Cardiac muscle cell (in vitro differentiated cells and primary cell): Measurements from ENCODE around the gene TAF4. TPM values are rescaled to one million over a fixed set of nuclear protein-coding genes. Genes with fewer than 3 reads are reported as not detected.

Source experiments
- DNase-seq, 2 donors: peaks; one replicate each; pipeline versions ENCODE4 v3.0.0 to v3.0.0-alpha.2; 2010 to 2017; ENCODE audit warnings: low read depth in 1 of 2, low spot score in 1 of 2
- H3K27ac ChIP-seq: fragments of 200-600 bp; sonication (generic); 2 replicates; pipeline ENCODE4 v1.5.1; 2016
- H3K27me3 ChIP-seq: fragments of 200-600 bp; sonication (generic); 2 replicates; pipeline ENCODE4 v1.6.0; 2016; ENCODE audit warnings: control low read depth
- H3K36me3 ChIP-seq: fragments of 200-600 bp; sonication (generic); 2 replicates; pipeline ENCODE4 v1.5.1; 2016; ENCODE audit warnings: control low read depth
- H3K4me1 ChIP-seq: fragments of 200-600 bp; sonication (generic); 2 replicates; pipeline ENCODE4 v1.8.1; 2017; ENCODE audit warnings: low read depth, mild to moderate bottlenecking, mixed run types
- H3K4me3 ChIP-seq: fragments of 200-600 bp; sonication (generic); 2 replicates; pipeline ENCODE4 v1.5.1; 2016; ENCODE audit warnings: mild to moderate bottlenecking
- H3K9me3 ChIP-seq: fragments of 200-600 bp; sonication (generic); 2 replicates; pipeline ENCODE4 v1.5.1; 2017; ENCODE audit warnings: low read depth, mild to moderate bottlenecking, control low read depth
- polyA plus RNA-seq: library from polyadenylated mRNA; unstranded; fragments of >200 nt; fragmentation: Nextera tagmentation; extraction: Ambion mirVana; gene quantifications from 2 replicates; pipeline ENCODE4 v1.2.1, GENCODE V29; 2016
- total RNA-seq: library from RNA; depleted of rRNA; stranded (reverse); fragments of >200 nt; gene quantifications from 2 replicates; pipeline ENCODE4 v1.2.3, GENCODE V29; 2016
- TF ChIP-seq, protein P1 (sequence below): IDR thresholded peaks from 2 replicates; pipeline ENCODE4 v1.5.1; 2012; ENCODE audit warnings: low read depth, mild to moderate bottlenecking, low read length

Gene TAF4
- total and polyA plus RNA-seq, 2 experiments from 2014 or later = 3.7 to 21.1 TPM

GRCh38 chr20:61979701-61980635 is 85.7 kb downstream of the TAF4 start:
- Histone ChIP-seq H3K36me3 (no peaks in the 10 kb centered on the region), H3K4me3 (no peak overlapping the region), H3K4me1 (no peaks in the 10 kb centered on the region), H3K9me3 (no peaks in the 10 kb centered on the region), H3K27me3 (no peaks in the 10 kb centered on the region), H3K27ac (no peak overlapping the region)
- DNase-seq = no peak
- TF ChIP-seq, protein P1, sequence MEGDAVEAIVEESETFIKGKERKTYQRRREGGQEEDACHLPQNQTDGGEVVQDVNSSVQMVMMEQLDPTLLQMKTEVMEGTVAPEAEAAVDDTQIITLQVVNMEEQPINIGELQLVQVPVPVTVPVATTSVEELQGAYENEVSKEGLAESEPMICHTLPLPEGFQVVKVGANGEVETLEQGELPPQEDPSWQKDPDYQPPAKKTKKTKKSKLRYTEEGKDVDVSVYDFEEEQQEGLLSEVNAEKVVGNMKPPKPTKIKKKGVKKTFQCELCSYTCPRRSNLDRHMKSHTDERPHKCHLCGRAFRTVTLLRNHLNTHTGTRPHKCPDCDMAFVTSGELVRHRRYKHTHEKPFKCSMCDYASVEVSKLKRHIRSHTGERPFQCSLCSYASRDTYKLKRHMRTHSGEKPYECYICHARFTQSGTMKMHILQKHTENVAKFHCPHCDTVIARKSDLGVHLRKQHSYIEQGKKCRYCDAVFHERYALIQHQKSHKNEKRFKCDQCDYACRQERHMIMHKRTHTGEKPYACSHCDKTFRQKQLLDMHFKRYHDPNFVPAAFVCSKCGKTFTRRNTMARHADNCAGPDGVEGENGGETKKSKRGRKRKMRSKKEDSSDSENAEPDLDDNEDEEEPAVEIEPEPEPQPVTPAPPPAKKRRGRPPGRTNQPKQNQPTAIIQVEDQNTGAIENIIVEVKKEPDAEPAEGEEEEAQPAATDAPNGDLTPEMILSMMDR = no peak

DNA sequence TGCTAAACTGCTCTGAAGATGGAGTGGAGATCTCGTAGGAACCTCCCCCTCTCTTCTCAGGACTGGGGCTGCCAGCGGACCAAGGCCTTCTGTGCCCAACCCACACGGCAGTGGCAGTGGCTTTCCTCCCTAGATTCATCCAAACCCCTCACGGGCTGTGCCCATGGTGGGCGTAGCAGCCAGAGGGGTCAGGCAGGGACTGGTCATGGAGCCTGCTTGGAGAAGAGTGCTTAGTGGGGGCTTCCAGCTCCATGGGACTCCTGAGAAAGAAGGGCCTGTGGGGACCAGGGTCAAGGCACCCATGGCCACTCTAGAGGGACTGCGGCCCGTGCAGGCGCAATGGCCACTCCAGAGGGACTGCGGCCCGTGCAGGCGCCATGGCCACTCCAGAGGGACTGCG is 86.6 kb downstream of the TAF4 start:
- Histone ChIP-seq H3K27me3 (no peaks in the 10 kb centered on the region), H3K4me3 (no peak overlapping the region), H3K36me3 (no peaks in the 10 kb centered on the region), H3K4me1 (no peaks in the 10 kb centered on the region), H3K27ac (no peak overlapping the region), H3K9me3 (no peaks in the 10 kb centered on the region)
- DNase-seq = no peak
- TF ChIP-seq, protein P1 = no peak

- Histone ChIP-seq H3K4me1 (no peaks in the 10 kb centered on the region), H3K27ac (no peak overlapping the region), H3K4me3 (no peak overlapping the region), H3K9me3 (no peaks in the 10 kb centered on the region), H3K27me3 (no peaks in the 10 kb centered on the region), H3K36me3 (no peaks in the 10 kb centered on the region)
- TF ChIP-seq, protein P1 = no peak
- DNase-seq = no peak
Observed at GRCh38 chr20:61978491-61978890, 87.2 kb downstream of the TAF4 start.

- Histone ChIP-seq H3K4me1 (peaks cover 3% of the 10 kb centered on the region), H3K9me3 (no peaks in the 10 kb centered on the region), H3K27me3 (no peaks in the 10 kb centered on the region), H3K36me3 (no peaks in the 10 kb centered on the region), H3K27ac (no peak overlapping the region), H3K4me3 (no peak overlapping the region)
- no peak for DNase-seq
- TF ChIP-seq, protein P1 = no peak
Observed at GRCh38 chr20:61977419-61977786, 88.3 kb downstream of the TAF4 start.

DNA sequence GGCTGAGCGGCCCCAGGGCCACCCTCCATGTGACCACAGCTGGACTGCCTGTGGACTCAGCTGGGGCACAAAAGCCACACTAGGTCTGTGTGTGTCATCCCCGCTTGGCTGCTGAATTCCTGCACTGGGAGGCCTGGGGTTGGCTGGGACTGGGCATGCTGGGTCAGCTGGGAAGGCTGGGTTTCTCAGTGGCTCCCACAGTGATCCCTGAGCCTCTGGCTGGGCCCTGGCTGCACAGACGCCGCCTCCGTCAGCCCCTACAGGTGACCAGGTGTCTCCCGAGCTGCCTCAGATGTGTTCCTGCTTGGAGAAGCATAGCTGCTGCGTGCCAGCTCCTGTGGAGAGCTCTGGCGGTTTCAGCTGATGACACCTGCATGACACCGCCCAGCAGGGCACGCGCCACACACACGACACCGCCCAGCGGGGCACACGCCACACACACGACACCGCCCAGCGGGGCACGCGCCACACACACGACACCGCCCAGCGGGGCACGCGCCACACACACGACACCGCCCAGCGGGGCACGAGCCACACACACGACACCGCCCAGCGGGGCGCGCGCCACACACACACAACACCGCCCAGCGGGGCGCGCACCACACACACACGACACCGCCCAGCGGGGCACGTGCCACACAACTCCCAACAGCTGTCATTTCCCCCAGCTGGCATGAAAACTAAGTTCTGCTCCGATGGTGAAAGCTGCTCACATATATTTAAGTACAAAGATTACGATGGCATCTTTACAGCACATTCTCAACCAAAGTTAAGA is 88.8 kb downstream of the TAF4 start:
- no peak for DNase-seq
- no peaks in the 10 kb centered on the region for H3K36me3 ChIP-seq
- TF ChIP-seq, protein P1 = no peak

More for the DNA sequence above, 88.8 kb downstream of the TAF4 start:
- Histone ChIP-seq H3K9me3 (no peaks in the 10 kb centered on the region), H3K4me3 (no peak overlapping the region), H3K4me1 (peaks cover 8% of the 10 kb centered on the region), H3K27ac (no peak overlapping the region), H3K27me3 (no peaks in the 10 kb centered on the region)
